ENCODE results near the gene CMTM2. TPM values are rescaled to one million over a fixed set of nuclear protein-coding genes. Genes with fewer than 3 reads are reported as not detected.

CMTM2 gene
- total RNA-seq, 1 experiment from 2014 or later, result not detected

GRCh38 chr16:66539623-66540469 lies 39.4 kb upstream of the CMTM2 start:
- ChIA-PET POLR2A (no interaction called here), CTCF (interaction anchor here (0.7 kb wide), 1 partner anchor 169 kb away, joined by 8 read pairs; no protein-coding TSS in a partner anchor)
- in situ Hi-C loops (cut with HindIII; ENCODE audit: low pct_unique_long_range_greater_than_20kb, low sequenced_read_pairs) (no loop called here), intact Hi-C loops (cut with micrococcal nuclease; ENCODE audit: unreplicated experiment) (no loop called here)
- no peaks in the 10 kb centered on the region for H3K4me1 ChIP-seq (ENCODE audit: control insufficient read depth, insufficient read depth, low read length)
- DNase-seq (ENCODE audit: low read depth, low spot score) (no peak), ATAC-seq (no peak)
- no peaks in the 10 kb centered on the region for H3K36me3 ChIP-seq (ENCODE audit: control insufficient read depth, insufficient read depth, low read length)
- BruUV-seq (replicated peaks), result no TSS peak
- no peak for TF ChIP-seq POLR2AphosphoS5 (IDR thresholded peaks at IDR 0.05; ENCODE audit: low read depth, low read length)
- TF ChIP-seq TCF7L2 (IDR thresholded peaks at IDR 0.05; ENCODE audit: low read depth, low read length), result no peak
- TF ChIP-seq CTCF (IDR thresholded peaks at IDR 0.05), result no peak
- TF ChIP-seq SIN3A (IDR thresholded peaks at IDR 0.05; ENCODE audit: borderline replicate concordance, insufficient read depth, low read depth, low read length), result no peak
- TF ChIP-seq REST (IDR thresholded peaks at IDR 0.05; ENCODE audit: insufficient read depth in 1 of 2, low read depth in 2 of 2, low read length in 1 of 2), result no peak
- no peak overlapping the region for H3K27ac ChIP-seq (ENCODE audit: low read length)
- no peak overlapping the region for H3K4me3 ChIP-seq (ENCODE audit: low read depth in 2 of 2, low read length in 2 of 2)
- H3K27me3 ChIP-seq (ENCODE audit: control insufficient read depth, insufficient read depth, low read length), result no peaks in the 10 kb centered on the region
- H3K9me3 ChIP-seq (ENCODE audit: control insufficient read depth, insufficient read depth, low read depth, low read length), result no peaks in the 10 kb centered on the region

GRCh38 chr16:66541388-66542355 lies 37.6 kb upstream of the CMTM2 start:
- H3K36me3 ChIP-seq (ENCODE audit: control insufficient read depth, insufficient read depth, low read length), result no peaks in the 10 kb centered on the region
- in situ Hi-C loops (cut with HindIII; ENCODE audit: low pct_unique_long_range_greater_than_20kb, low sequenced_read_pairs) (no loop called here), intact Hi-C loops (cut with micrococcal nuclease; ENCODE audit: unreplicated experiment) (no loop called here)
- BruUV-seq (replicated peaks), result no TSS peak
- ChIA-PET CTCF (no interaction called here), POLR2A (no interaction called here)
- ATAC-seq, result no peak
- H3K27me3 ChIP-seq (ENCODE audit: control insufficient read depth, insufficient read depth, low read length), result no peaks in the 10 kb centered on the region
- TF ChIP-seq TCF7L2 (IDR thresholded peaks at IDR 0.05; ENCODE audit: low read depth, low read length) (no peak), SIN3A (IDR thresholded peaks at IDR 0.05; ENCODE audit: borderline replicate concordance, insufficient read depth, low read depth, low read length) (no peak), REST (IDR thresholded peaks at IDR 0.05; ENCODE audit: insufficient read depth in 1 of 2, low read depth in 2 of 2, low read length in 1 of 2) (no peak), POLR2AphosphoS5 (IDR thresholded peaks at IDR 0.05; ENCODE audit: low read depth, low read length) (no peak), CTCF (IDR thresholded peaks at IDR 0.05) (no peak)
- no peak overlapping the region for H3K27ac ChIP-seq (ENCODE audit: low read length)
- H3K9me3 ChIP-seq (ENCODE audit: control insufficient read depth, insufficient read depth, low read depth, low read length), result no peaks in the 10 kb centered on the region
- no peak for DNase-seq (ENCODE audit: low read depth, low spot score)
- H3K4me1 ChIP-seq (ENCODE audit: control insufficient read depth, insufficient read depth, low read length), result no peaks in the 10 kb centered on the region
- H3K4me3 ChIP-seq (ENCODE audit: low read depth in 2 of 2, low read length in 2 of 2), result no peak overlapping the region

Measured in Panc1 (cell line).